ENCODE measurements around the gene TRIM8. TPM values are rescaled to one million over a fixed set of nuclear protein-coding genes. Genes with fewer than 3 reads are reported as not detected.

The TRIM8 gene, protein sequence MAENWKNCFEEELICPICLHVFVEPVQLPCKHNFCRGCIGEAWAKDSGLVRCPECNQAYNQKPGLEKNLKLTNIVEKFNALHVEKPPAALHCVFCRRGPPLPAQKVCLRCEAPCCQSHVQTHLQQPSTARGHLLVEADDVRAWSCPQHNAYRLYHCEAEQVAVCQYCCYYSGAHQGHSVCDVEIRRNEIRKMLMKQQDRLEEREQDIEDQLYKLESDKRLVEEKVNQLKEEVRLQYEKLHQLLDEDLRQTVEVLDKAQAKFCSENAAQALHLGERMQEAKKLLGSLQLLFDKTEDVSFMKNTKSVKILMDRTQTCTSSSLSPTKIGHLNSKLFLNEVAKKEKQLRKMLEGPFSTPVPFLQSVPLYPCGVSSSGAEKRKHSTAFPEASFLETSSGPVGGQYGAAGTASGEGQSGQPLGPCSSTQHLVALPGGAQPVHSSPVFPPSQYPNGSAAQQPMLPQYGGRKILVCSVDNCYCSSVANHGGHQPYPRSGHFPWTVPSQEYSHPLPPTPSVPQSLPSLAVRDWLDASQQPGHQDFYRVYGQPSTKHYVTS
- 10 to 100 TPM; 54.7 to 55.1 TPM for total RNA-seq

DNA sequence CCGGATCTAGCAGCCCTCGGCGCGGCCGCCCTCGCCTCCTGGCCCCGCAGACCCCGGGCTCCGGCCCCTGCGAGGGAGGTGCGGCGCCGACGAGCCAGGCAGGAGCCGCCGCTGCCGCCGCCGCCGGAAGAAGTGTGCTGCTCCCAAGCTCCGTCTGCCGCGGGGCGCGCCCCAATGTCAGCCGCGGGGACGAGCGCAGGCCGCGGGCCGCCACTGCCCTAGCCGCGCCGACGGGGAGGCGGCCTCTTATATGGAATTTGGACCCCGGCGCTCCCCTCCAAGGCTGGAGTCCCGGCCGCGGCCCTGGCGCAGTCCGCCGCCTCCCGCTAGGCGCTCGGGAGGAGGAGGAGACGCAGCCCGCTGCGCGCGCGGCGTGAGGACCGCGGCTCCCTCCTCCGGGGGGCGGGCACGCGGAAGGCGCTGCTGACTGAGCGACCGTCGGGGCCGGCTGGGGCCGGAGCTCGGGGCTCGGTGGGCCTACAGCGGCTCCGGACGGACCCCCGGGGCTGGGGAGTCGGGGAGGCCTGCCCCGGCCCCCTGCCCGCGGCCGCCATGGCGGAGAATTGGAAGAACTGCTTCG, at the start of gene TRIM8:
Gene TRIM8 (plus strand): TSS at position 414 of the 580 bp plus-strand sequence. CDS start 139 bp downstream, at position 553.
- H3K27ac Mint-ChIP-seq, result peak within 1 kb of the TSS; percentile 94
- H3K4me1 Mint-ChIP-seq, result peaks cover 36% of the 10 kb centered on the region
- no peaks in the 10 kb centered on the region for H3K9me3 Mint-ChIP-seq
- H3K27me3 Mint-ChIP-seq, result no peaks in the 10 kb centered on the region
- H3K4me3 Mint-ChIP-seq, result peak within 1 kb of the TSS; percentile 87
- DNase-seq (peak; percentile 83), ATAC-seq (ENCODE audit: low read depth) (peak; percentile 3)
- POLR2A ChIA-PET, result interaction anchor here (0.6 to 3.9 kb wide), 19 partner anchors 8 to 525 kb away, joined by 3 to 73 read pairs (median 5); partner anchors contain the start of genes ACTR1A, ARL3 and SFXN2
- peaks cover 8% of the 10 kb centered on the region for H3K36me3 Mint-ChIP-seq

DNA sequence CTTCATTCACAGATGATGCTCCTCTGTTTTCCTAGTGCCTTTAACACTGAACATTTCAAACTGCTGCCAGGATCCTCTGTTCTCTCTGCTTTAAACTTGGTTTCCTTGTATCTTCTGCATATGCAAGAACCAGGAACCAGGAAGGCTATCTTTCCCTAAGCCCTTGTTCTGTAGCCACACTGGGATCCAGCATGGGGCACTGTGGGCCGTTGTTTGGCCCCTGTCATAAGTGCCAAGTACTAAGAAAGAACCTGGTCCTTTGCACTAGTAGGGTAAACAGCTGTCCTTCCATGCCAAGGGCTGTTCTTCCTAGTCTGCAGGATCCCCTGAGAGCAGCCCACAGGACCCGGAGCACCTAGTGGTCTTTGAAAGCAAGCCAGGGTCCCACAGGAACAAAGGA, 49.0 kb upstream of the TRIM8 start:
- Mint-ChIP-seq H3K27me3 (no peaks in the 10 kb centered on the region), H3K27ac (no peak overlapping the region), H3K4me3 (no peak overlapping the region), H3K9me3 (no peaks in the 10 kb centered on the region), H3K36me3 (peaks cover 1% of the 10 kb centered on the region), H3K4me1 (peaks cover 6% of the 10 kb centered on the region)
- DNase-seq (no peak), ATAC-seq (ENCODE audit: low read depth) (no peak)
- POLR2A ChIA-PET, result no interaction called here

DNA sequence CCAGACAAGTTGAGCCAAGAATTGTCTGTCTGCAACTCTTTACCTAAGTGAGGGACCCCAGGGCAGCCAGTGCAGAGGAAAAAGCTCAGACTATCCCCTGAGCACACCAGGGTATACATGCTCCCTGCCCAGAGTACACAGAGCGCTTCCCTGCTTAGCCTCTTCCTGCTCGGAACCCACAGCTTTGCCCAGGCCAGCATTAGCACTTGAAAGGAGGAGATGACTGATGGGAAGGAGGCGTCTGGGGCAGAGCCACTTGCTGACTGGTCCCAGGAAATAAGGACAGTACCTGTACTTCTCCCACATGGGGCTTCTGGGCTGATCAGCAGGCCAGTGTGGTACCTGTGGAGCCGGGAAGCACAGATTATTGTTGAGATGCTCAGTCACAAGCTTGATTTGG, 48.4 kb upstream of the TRIM8 start:
- Mint-ChIP-seq H3K4me1 (peaks cover 6% of the 10 kb centered on the region), H3K27me3 (no peaks in the 10 kb centered on the region), H3K9me3 (no peaks in the 10 kb centered on the region), H3K27ac (no peak overlapping the region), H3K36me3 (peaks cover 1% of the 10 kb centered on the region), H3K4me3 (no peak overlapping the region)
- POLR2A ChIA-PET, result interaction anchor here (0.6 kb wide), 1 partner anchor 15 kb away, joined by 4 read pairs; no protein-coding TSS in a partner anchor
- no peak for DNase-seq
- ATAC-seq (ENCODE audit: low read depth), result no peak

DNA sequence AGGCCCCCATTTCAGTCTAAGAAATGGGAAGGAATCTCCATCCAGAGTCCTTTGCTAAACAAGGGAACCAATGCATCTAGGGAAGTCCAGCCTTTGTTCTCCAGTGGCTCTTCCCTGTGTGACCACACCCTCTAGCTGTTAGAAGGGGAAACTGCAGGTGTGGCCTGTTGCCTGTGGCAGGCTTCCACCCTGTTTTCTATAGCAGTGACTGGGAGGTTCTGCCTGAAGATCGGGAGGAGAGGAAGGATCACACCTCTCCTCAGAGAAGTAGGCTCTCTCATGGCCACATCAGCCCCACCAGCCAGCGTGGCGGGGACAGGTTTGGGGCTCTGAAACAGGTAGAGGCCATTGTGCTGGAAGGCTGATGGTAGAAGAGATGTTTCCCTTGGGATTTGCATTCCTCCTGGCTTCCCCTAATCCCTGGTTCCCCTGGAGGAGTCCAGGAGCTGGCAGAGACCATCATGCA, 47.7 kb upstream of the TRIM8 start:
- ATAC-seq (ENCODE audit: low read depth) (peak; percentile 60), DNase-seq (no peak)
- Mint-ChIP-seq H3K9me3 (no peaks in the 10 kb centered on the region), H3K4me3 (no peak overlapping the region), H3K36me3 (peaks cover 1% of the 10 kb centered on the region), H3K27me3 (no peaks in the 10 kb centered on the region), H3K27ac (no peak overlapping the region), H3K4me1 (peaks cover 6% of the 10 kb centered on the region)
- POLR2A ChIA-PET, result no interaction called here

DNA sequence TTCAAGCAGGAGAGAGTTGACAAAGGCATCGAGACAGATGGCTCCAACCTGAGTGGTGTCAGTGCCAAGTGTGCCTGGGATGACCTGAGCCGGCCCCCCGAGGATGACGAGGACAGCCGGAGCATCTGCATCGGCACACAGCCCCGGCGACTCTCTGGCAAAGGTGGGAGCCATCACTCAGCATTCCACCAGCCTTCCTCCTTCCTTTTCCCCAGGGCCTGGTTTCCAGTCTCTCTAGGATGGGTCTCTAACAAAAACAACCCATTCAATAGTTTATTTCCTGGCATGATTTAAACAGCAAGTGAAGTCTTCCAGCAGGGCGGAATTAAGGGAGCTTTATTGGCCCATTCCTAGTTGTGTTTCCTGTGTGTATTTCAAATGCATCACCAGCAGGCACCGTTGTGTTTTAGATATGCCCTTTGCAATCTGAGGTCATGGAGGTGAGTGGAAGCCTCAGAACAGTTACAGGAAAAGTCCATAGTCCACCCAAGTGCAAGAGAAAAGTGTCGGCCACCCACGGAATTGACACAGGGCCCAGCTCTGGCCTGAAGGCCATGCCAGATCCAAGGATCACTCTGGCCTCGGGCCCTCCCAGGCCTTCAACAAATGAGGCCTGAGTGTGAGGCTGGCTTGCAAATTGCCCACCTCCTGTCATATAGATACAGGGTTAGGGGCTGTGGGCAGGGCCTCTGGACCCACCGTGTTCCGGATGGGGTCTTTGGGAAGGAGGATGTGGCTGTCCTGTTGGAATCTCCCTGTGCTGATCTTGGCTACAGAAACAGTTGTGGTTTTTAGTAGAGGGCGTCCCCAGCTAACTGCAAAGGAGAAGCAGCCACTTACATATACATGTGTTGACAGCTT, 46.9 kb upstream of the TRIM8 start:
- Mint-ChIP-seq H3K27me3 (no peaks in the 10 kb centered on the region), H3K4me1 (peaks cover 3% of the 10 kb centered on the region), H3K9me3 (no peaks in the 10 kb centered on the region), H3K27ac (no peak overlapping the region), H3K36me3 (peaks cover 1% of the 10 kb centered on the region), H3K4me3 (no peak overlapping the region)
- POLR2A ChIA-PET, result no interaction called here
- ATAC-seq (ENCODE audit: low read depth), result no peak
- DNase-seq, result no peak

DNA sequence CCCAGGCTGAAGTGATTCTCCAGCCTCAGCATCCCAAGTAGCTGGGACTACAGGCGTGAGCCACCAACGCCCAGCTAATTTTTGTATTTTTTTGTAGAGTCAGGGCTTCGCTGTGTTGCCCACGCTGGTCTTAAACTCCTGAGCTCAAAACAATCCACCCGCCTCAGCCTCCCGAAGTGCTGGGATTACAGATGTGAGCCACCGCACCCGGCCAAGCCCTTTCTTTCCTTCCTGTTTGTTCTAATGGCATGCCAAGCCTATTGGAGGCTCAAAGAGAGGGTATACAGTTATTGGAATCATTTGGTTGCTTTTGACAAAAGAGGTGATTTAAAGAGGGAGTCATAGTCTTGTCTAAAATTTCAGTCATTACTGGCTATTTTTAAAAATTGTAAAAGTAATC, 46.0 kb upstream of the TRIM8 start:
- POLR2A ChIA-PET, result interaction anchor here (0.6 kb wide), 1 partner anchor 145 kb away, joined by 6 read pairs; no protein-coding TSS in a partner anchor
- Mint-ChIP-seq H3K27ac (no peak overlapping the region), H3K4me3 (no peak overlapping the region), H3K9me3 (no peaks in the 10 kb centered on the region), H3K27me3 (no peaks in the 10 kb centered on the region), H3K4me1 (peaks cover 3% of the 10 kb centered on the region), H3K36me3 (peaks cover 1% of the 10 kb centered on the region)
- ATAC-seq (ENCODE audit: low read depth) (no peak), DNase-seq (no peak)

DNA sequence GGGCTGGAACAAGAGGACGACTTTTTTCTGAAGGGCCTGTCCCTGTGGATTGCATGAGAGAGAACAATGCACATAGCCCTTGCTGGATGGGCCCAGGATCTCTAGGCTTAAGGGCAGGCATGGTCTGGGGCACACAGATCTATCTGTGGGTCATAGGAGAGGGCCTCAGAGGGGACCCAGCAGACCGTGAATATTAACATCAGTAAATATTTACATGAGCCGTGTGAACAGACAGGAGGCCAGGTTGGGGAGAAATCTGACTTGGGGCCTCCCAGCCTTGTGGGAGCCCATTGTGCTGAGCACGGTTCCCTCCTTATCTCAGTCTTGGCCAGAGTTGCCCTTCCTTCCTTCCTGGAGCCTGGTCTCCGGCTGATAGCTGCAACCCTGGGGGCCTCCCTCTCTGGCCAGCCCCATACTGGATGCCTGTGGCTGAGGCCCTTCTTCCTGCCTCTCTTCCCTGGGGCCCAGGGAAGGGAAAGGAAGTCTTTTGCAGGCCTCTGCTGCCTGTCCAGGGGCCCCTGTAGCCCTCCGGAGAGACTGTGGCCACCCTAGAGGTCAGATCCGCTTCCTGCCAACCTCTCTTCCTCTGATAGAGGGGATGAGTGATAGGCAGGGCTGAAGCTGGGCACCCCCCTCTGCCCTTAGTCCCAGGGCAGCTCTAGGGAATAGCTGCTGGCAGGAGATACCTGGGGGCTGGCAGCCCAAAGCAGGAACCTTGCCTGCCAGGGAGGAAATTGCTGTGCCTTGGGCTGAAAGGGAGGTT, 44.5 kb upstream of the TRIM8 start:
- H3K36me3 Mint-ChIP-seq, result peaks cover 4% of the 10 kb centered on the region
- peaks cover 7% of the 10 kb centered on the region for H3K4me1 Mint-ChIP-seq
- no peak overlapping the region for H3K27ac Mint-ChIP-seq
- H3K9me3 Mint-ChIP-seq, result no peaks in the 10 kb centered on the region
- H3K4me3 Mint-ChIP-seq, result no peak overlapping the region
- ATAC-seq (ENCODE audit: low read depth) (no peak), DNase-seq (no peak)
- no peaks in the 10 kb centered on the region for H3K27me3 Mint-ChIP-seq
- POLR2A ChIA-PET, result no interaction called here

DNA sequence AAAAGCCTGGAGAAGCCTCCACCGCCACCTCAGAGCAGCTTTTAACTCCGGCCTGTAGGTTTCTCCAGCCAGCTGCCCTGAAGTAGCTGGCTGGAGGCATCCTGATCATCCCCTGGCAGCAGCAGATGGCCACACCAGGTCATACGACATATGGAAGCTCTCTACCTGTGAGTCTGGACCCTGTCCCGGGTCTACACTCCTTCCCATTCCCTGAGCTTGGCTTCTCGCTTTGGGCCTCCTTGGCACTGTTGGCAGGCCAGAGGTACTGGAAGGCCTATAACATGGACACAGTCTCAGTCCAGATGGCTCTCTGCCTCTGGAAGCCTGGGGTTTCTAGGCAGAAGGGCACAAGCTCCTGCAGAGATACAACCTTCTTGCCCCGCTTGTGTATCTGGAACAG, 43.5 kb upstream of the TRIM8 start:
- Mint-ChIP-seq H3K27me3 (no peaks in the 10 kb centered on the region), H3K4me1 (peaks cover 6% of the 10 kb centered on the region), H3K27ac (no peak overlapping the region), H3K36me3 (peaks cover 4% of the 10 kb centered on the region), H3K4me3 (no peak overlapping the region), H3K9me3 (no peaks in the 10 kb centered on the region)
- no peak for DNase-seq
- ATAC-seq (ENCODE audit: low read depth), result no peak
- POLR2A ChIA-PET, result no interaction called here

DNA sequence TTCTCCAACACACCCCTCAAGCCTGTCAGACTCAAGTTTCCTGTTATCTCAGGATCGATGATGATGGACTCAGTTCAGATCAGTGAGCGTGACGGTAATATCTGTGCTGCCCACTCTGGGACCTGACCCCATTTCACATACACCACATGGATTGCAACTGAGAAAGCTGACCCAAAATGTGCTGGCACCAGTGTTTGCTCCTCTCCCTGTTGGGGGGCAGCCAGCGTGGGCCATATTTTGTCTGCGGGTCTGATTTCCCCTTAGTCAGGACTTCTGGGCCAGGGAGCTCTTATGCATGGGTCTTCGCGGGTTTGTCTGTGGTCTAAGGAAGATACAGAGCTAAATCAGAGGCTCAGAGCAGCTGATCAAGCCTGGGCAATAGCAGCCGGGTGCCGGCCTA, 42.6 kb upstream of the TRIM8 start:
- Mint-ChIP-seq H3K4me3 (no peak overlapping the region), H3K27me3 (no peaks in the 10 kb centered on the region), H3K9me3 (no peaks in the 10 kb centered on the region), H3K4me1 (peaks cover 5% of the 10 kb centered on the region), H3K36me3 (peaks cover 4% of the 10 kb centered on the region), H3K27ac (no peak overlapping the region)
- ATAC-seq (ENCODE audit: low read depth) (no peak), DNase-seq (no peak)
- POLR2A ChIA-PET, result no interaction called here

DNA sequence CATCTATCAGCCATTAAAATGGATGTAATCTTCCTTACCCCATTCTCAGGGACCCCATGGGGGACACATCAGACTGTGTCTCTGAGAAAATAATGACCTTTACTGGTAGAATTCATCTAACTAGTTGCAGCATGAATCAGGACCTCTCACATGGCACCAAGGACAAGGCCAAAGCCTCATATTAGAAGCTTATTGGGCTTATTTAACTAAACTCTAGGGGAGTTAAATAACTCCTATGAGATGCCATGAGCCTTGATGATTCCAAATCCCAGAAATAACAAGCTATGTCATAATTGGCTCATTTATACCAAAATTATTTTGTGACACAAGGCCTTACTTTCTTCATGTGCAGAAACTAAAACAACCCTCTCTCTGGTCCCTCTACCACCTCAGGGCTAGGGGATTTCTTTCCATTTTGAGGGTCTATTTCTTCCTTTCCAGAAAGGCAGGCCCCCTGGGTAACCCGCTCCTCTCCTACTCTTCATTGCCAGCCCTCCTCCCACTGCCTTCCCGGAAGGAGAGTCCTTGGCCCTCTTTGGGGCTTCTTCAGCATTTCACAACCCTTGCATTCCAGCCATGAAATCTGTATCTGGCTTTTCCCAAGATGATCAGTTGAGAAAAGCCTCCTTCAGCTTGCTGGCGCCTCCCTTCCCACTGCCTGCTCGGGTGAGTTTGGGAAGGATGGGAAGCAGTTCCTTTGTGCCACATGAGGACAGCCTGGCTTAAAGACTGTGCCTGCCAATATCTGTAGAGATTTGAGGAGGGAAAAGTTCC, 41.8 kb upstream of the TRIM8 start:
- DNase-seq (no peak), ATAC-seq (ENCODE audit: low read depth) (no peak)
- H3K9me3 Mint-ChIP-seq, result no peaks in the 10 kb centered on the region
- peaks cover 4% of the 10 kb centered on the region for H3K36me3 Mint-ChIP-seq
- peaks cover 5% of the 10 kb centered on the region for H3K4me1 Mint-ChIP-seq
- H3K27me3 Mint-ChIP-seq, result no peaks in the 10 kb centered on the region
- POLR2A ChIA-PET, result no interaction called here
- H3K4me3 Mint-ChIP-seq, result no peak overlapping the region
- H3K27ac Mint-ChIP-seq, result no peak overlapping the region

DNA sequence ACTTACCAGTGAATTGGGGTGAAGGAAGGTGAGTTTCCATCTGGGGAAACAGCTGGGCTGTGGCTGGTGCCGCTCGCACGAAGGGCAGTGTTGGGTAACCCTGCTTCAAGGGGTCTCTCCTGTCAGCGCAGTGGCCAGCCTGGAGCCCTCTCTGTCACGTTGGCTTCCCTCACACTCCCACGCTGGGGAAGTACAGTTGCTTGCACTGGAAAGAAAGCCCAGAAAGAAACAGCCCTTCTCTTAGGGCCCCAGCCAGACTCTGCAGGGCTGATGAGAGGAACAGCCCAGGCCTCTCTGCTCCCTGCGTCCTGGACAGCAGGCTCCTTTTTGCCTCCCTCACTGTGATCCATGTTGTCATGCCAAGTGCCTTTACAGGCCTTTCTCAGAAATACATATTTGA, 40.3 kb upstream of the TRIM8 start:
- Mint-ChIP-seq H3K9me3 (no peaks in the 10 kb centered on the region), H3K4me1 (peaks cover 4% of the 10 kb centered on the region), H3K27ac (no peak overlapping the region), H3K4me3 (no peak overlapping the region), H3K27me3 (no peaks in the 10 kb centered on the region), H3K36me3 (peaks cover 3% of the 10 kb centered on the region)
- POLR2A ChIA-PET, result no interaction called here
- DNase-seq (no peak), ATAC-seq (ENCODE audit: low read depth) (no peak)

DNA sequence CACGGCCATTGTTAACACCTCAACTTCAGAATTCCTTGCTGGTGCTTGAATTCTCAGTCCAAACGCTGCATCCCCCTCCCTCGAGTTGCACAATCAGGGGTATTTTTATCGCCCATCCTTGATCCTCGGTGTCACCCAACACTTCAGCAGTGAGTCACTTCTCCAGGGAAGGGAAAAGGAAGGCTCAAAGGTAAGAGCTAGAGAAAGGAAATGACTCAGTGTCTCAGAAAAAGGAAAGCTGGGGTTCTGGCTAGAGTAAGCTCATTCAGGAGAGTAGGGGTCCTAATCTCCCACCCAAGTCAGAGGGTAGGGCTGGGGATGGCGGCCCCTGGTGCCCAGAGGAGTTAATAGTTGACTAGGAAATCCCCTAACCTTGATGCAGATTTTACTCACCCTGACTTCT, 39.8 kb upstream of the TRIM8 start:
- peaks cover 3% of the 10 kb centered on the region for H3K36me3 Mint-ChIP-seq
- H3K4me1 Mint-ChIP-seq, result peaks cover 4% of the 10 kb centered on the region
- no peak overlapping the region for H3K4me3 Mint-ChIP-seq
- H3K27ac Mint-ChIP-seq, result peak overlapping the region; percentile 50
- DNase-seq (no peak), ATAC-seq (ENCODE audit: low read depth) (no peak)
- POLR2A ChIA-PET, result no interaction called here
- H3K9me3 Mint-ChIP-seq, result no peaks in the 10 kb centered on the region
- H3K27me3 Mint-ChIP-seq, result no peaks in the 10 kb centered on the region

Data from activated naive CD8-positive, alpha-beta T cell treated with anti-CD3 and anti-CD28 coated beads, Interleukin-2, amount 10 ng/mL, durations not matched to agents 7 days and 5 days (primary cell).